ENCODE data around the gene TRAF3.

DNA sequence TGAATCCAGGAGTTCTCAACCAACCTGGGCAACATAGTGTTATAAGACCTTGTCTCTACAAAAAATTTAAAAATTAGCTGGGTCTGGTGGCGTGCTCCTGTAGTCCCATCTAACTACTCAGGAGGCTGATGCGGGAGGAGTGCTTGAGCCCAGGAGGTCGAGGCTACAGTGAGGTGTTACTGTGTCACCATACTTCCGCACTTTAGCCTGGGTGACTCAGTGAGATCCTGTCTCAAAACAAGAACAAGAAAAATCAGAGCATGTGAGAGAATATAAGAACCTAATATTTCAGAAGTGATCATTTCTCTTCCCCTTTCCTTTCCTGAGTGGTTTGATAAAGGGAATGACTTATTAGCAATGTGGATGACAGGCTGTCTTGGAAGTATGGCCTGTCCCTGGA, 9.5 kb downstream of the TRAF3 start:
- TF ChIP-seq, protein P1, sequence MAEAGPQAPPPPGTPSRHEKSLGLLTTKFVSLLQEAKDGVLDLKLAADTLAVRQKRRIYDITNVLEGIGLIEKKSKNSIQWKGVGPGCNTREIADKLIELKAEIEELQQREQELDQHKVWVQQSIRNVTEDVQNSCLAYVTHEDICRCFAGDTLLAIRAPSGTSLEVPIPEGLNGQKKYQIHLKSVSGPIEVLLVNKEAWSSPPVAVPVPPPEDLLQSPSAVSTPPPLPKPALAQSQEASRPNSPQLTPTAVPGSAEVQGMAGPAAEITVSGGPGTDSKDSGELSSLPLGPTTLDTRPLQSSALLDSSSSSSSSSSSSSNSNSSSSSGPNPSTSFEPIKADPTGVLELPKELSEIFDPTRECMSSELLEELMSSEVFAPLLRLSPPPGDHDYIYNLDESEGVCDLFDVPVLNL (CRISPR knock-in tag; IDR thresholded peaks at IDR 0.05; ENCODE audit: borderline replicate concordance, low read depth) = no peak
- no peak for TF ChIP-seq CBFB (CRISPR knock-in tag; IDR thresholded peaks at IDR 0.05; ENCODE audit: low read depth)
- TF ChIP-seq, protein P2, sequence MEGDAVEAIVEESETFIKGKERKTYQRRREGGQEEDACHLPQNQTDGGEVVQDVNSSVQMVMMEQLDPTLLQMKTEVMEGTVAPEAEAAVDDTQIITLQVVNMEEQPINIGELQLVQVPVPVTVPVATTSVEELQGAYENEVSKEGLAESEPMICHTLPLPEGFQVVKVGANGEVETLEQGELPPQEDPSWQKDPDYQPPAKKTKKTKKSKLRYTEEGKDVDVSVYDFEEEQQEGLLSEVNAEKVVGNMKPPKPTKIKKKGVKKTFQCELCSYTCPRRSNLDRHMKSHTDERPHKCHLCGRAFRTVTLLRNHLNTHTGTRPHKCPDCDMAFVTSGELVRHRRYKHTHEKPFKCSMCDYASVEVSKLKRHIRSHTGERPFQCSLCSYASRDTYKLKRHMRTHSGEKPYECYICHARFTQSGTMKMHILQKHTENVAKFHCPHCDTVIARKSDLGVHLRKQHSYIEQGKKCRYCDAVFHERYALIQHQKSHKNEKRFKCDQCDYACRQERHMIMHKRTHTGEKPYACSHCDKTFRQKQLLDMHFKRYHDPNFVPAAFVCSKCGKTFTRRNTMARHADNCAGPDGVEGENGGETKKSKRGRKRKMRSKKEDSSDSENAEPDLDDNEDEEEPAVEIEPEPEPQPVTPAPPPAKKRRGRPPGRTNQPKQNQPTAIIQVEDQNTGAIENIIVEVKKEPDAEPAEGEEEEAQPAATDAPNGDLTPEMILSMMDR (IDR thresholded peaks at IDR 0.05) = no peak

Data from WTC11 (cell line).